GM12864 (cell line): Measurements from ENCODE around the gene CUEDC1.
"Not testable (repeated sequence)": the region's sequence is repeated elsewhere in the genome, so short reads cannot be mapped to it uniquely, and the experiment has no call there.

Experiments used
- DNase-seq: peaks from one replicate; pipeline ENCODE4 v3.0.0-alpha.2; 2011; ENCODE audit warnings: low read depth
- H3K4me3 ChIP-seq: 2 replicates; pipeline ENCODE4 v1.5.1; 2011; ENCODE audit warnings: mild to moderate bottlenecking, low read depth, low read length, control low read depth
- CTCF ChIP-seq: IDR thresholded peaks from 2 replicates; pipeline ENCODE4 v1.5.1; 2011; ENCODE audit warnings: low read depth, mild to moderate bottlenecking, moderate library complexity, low read length, control low read depth, inconsistent platforms; ENCODE audit errors: missing control alignments

Gene CUEDC1

GRCh38 chr17:57927048-57927723, 28.0 kb downstream of the CUEDC1 start:
- no peak for DNase-seq
- no peak overlapping the region for H3K4me3 ChIP-seq
- no peak for TF ChIP-seq CTCF

GRCh38 chr17:57926723-57927047, 28.5 kb downstream of the CUEDC1 start:
- DNase-seq, result no peak
- H3K4me3 ChIP-seq, result no peak overlapping the region
- TF ChIP-seq CTCF, result no peak

- H3K4me3 ChIP-seq, result no peak overlapping the region
- TF ChIP-seq CTCF, result no peak
- DNase-seq, result no peak
These were observed 29.7 kb downstream of the CUEDC1 start for GRCh38 chr17:57925361-57925990.

GRCh38 chr17:57924677-57925076, 30.5 kb downstream of the CUEDC1 start:
- TF ChIP-seq CTCF, result no peak
- no peak overlapping the region for H3K4me3 ChIP-seq
- no peak for DNase-seq

- DNase-seq, result no peak
- H3K4me3 ChIP-seq, result no peak overlapping the region
- TF ChIP-seq CTCF, result no peak
These were observed 31.9 kb downstream of the CUEDC1 start for GRCh38 chr17:57923182-57923872.

- not testable (repeated sequence) for H3K4me3 ChIP-seq, DNase-seq
These were observed 32.5 kb downstream of the CUEDC1 start for GRCh38 chr17:57922745-57923144.

GRCh38 chr17:57920916-57921703, 34.1 kb downstream of the CUEDC1 start:
- H3K4me3 ChIP-seq, result no peak overlapping the region
- no peak for TF ChIP-seq CTCF
- DNase-seq, result no peak
